Lung microvascular endothelial cell (primary cell): ENCODE measurements around the gene PCF11. TPM values are rescaled to one million over a fixed set of nuclear protein-coding genes. Genes with fewer than 3 reads are reported as not detected.

Experiments used
- DNase-seq, 2 donors: peaks; one replicate each; pipeline versions ENCODE4 v3.0.0 to v3.0.0-alpha.2; 2010; ENCODE audit warnings: low read depth in 2 of 2
- total RNA-seq: library from RNA; depleted of rRNA; stranded (reverse); fragments of >200 nt; gene quantifications from 2 replicates; pipeline ENCODE4 v1.2.1, GENCODE V29; 2014

Gene PCF11
- total RNA-seq, 1 donor from 2014 or later: 24.2 TPM

DNA sequence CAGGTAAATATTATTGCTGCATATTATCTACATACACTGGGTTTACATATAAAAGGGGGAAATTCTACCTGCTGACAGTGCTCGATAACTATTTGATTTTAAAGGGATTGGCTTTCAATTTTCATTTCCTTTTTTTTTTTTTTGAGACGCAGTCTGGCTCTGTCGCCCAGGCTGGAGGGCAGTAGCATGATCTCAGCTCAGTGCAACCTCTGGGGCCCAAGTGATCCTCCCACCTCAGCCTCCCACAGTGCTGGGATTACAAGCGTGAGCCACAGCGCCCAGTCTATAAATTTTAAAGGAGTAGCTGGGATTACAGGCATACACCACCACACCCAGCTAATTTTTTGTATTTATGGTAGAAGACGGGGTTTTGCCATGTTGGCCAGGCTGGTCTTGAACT lies 3.2 kb upstream of the PCF11 start:
- DNase-seq: no peak

DNA sequence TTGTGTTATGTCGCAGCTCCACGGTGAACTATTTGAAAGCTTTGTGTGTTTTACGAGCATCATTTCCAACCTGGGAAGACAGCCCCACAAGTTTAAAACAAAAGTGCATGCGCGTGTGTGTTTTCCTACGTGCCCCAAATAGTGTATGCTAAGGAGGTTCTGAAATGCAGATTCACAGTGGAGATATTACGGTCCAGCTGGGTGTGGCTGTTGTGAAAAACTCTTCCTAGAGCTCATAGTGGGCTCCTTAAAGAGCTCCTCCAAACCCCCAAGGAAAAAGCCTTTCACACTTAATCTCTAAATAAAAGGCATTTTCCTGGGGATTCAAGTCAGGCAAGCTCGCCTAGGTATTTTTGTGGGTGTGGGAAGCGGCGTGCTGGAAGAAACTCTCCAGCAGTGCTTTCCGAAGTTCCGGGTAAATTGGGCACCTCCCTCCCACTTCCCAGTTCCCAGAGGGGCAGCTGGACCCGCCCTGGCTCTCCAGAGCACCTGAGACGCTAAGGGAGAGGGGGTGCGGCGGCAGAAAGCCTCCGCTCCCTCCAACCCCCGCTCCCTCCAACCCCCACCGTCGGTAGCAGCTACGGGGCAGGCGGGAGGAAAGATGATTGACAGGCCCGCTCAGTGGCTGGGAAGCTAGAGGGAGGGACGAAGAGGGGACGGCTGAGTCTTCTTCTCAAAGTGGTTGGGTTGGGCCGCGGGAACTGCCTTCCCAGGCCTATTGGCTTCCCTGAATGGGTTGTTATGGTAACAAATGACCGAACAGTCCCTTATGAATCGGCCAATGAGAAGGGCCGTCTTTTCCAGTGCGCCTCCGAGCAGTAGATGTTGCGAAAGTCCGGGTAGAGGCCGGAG lies 561 bp upstream of the PCF11 start:
- DNase-seq: peak; percentile 100

DNA sequence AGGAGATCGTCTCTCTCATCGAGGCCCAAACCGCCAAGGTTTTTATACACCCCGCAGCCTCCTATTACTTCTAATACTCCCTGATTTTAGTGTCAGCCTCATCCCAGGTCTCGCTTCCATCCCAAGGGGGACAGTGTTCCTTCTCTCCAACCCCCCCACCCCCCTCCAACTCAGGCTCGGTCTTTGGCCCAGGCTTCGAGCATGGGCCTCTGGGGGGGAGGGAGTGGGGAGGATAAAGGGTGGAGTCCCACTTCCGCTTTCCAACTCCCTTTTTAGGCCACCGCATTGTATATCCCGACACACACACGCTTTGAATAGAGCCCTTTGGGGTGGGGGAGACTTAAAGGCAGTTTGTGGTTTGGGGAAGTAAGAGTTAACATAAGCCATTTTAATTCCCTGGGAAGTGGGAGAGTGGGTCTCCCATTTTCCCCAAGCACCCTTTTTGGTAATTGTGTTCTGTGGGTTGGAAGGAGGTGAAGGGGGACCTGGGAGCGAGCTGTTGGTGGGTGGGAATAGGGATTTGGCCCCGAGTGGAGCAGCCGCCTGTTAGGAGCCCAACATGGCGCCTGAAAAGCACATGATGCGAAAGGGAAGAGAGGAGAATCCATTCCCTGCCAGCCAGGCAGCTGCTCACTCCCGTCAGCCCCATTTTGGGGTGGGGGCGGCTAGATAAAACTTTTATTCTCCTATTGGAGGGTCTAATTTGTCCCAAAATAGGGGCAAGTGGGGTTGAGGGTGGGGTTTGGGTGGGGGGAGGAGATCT lies 844 bp downstream of the PCF11 start:
- peak; percentile 60 to 69 for DNase-seq

DNA sequence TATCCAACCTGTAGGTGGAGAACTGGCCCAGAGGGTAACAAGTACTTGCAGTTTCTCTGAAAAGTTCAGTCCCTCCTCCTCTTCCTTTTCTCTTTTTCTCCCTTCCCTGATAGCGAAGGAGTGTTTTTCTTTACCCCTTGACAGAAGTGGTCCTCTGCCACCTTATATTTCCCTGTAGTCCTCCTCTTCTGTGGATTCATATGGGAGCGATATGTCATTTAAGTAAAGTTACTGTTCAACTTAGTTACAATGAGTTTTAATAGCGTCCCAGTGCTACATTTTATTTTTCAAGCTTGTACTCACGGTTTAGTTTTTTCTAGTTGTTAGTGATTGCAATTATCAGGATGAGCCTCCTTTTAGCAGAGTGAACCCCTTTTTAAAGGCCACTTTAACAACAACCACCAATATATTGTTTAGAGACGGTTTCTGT lies 1.4 kb downstream of the PCF11 start:
- DNase-seq: no peak

DNA sequence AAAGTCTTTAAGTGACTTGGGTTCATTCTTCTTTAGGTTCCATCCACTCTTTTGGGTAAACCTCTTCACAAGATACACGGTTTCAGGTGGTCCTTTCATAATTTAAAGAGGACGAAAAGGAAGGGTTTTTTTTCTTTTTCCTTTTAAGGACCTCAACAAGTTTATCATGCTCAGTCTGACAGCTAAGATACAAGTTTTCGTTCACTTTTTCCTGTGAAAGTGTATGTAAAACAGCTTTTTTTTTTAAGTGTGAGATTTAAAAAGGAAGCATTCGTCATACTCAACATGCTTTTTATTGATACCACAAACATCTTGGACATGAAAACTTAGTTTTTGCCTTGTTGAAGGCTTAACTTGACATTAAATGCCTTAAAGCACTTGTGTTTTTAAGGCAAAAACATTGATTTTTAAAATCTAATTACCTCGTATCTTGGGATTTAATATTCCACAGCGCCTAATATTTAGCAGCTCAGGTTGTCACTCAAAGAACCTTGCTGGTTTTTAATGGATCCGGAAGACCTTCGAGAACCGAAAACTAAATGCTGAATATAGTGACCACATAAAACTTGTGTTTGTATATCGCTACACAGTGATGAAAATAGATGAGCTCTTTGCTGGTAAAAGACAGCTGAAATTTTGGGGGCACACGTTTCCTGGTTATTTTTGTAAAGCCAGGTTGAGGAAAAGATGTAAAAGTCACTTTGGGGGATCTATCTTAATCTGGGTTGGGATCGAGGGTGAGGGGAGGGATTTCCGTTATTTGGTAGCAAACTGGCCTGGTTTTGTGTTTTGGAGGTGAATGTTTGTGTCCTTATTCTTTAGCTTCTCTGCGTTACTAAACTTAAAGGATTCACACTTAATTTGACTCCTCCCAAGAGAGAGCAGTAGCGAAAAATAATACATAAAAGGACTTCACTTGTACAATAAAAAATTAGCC lies 2.3 kb downstream of the PCF11 start:
- no peak for DNase-seq

DNA sequence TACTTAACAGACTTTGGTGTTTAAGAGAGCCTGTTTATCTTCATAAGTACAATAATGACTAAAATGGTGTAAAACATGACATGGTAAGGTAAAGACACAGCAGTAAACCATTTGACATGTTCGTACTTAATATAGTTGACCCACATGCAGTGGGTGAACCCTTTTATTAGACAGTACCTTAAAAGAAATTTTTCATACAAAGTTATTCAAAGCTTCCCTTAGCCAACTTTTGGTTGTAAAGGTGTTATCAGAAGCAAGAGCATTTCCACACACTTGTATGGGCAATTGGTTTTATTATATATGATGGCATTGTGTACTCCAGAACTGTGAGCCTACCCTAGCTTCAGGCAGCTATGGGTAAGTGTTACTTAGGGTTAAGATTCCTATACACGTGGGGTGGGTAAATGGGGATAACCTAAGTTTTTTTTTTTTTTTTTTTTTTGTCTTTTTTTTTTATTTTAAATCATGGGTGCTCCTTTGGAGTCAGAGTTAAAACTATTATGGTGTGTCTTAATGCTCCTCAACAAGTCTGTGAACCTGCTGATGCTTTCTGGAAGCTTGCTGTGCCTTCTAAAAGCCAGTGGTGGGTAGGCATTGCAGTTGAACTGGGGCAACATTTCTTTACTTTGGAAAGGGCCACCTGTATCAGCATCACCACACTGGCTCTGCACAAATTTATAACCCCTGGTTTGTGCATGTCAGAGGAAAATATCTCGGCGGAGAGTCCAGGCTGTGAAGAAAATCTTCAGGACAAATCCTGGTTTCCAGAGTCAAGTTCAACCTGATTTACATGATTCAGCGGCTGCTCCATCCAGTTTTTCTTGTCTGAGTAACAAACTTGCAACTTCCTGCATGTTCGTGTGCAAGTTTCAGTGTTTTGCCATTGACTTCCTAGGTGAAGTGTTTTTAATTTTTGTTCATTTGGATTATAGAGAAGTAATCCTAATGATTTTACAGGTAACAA lies 3.3 kb downstream of the PCF11 start:
- peak; percentile 20 to 61 for DNase-seq

DNA sequence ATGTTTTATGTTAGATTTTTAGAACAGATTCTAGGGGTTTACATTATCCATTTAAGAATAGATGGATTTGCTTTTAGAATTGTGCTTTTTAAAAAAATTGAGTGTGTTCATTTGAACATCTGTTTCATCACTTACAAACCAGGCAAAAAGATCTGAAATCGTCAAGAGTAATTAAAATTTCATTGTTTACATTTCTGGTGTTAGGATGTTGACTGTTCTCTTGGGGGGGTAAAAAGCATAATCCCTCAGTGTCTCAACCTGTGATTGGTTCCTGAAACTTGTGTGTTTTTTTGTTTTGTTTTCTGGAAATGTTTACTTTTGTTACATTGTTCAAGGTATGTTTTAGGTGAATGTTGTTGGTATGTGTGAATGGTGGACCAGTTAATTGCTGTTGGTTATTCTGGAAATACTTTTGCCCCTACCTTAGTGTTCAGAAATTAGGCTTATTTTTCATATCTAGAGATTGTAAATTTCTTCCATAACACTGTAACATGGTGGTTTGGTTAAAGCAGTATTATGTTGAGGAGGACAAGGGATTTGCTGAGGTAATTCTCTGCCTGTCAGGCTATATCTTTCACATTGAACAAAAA lies 4.8 kb downstream of the PCF11 start:
- DNase-seq: no peak

DNA sequence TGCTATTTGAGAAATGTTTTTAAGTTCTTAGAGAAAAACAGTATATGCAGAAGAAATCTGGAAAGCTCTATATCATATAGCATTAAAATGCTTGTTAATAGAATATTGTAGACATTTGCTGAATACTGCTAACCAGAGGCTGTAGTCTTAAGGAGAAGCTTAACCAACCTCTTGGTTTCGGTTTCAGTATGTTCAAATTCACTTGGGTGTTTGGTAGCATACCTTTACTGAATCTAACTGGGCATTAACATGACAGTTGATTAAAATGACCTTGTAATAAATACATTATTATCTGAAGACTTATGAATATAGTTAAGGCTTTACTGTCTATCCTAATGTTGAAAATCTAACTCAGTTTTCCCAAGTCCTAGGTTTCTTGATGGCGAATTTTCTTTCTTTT lies 5.4 kb downstream of the PCF11 start:
- peak in 1 of 2 donors; percentile 48 for DNase-seq

DNA sequence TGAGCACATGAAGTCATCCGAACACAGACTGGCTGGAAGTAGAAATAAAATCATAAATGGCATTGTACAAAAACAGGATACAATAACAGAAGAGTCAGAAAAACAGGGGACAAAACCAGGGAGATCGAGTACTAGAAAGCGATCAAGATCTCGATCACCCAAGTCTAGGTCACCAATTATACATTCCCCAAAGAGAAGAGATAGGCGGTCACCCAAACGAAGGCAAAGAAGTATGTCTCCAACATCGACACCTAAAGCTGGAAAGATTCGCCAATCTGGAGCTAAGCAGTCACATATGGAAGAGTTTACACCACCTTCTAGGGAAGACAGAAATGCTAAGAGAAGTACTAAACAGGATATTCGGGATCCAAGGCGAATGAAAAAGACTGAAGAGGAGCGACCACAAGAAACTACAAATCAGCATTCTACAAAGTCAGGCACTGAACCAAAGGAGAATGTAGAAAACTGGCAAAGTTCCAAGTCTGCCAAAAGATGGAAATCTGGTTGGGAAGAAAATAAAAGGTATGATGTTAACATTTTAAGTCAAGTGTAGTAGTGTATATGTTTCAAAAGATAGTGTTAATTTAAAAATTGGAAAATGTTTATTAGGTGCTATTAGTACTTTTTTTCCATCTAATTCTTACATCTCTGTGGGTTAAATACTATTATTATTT lies 9.4 kb downstream of the PCF11 start:
- no peak for DNase-seq

DNA sequence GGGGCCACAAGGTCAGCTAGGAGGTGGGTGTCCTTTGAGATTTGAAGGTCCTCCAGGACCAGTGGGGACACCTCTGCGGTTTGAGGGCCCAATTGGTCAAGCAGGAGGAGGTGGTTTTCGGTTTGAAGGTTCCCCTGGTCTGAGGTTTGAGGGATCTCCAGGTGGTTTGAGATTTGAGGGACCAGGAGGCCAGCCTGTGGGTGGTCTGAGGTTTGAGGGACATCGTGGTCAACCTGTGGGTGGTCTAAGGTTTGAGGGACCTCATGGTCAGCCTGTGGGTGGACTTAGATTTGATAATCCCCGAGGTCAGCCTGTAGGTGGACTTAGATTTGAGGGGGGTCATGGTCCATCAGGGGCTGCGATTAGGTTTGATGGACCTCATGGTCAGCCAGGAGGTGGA lies 11.8 kb downstream of the PCF11 start:
- DNase-seq: no peak

DNA sequence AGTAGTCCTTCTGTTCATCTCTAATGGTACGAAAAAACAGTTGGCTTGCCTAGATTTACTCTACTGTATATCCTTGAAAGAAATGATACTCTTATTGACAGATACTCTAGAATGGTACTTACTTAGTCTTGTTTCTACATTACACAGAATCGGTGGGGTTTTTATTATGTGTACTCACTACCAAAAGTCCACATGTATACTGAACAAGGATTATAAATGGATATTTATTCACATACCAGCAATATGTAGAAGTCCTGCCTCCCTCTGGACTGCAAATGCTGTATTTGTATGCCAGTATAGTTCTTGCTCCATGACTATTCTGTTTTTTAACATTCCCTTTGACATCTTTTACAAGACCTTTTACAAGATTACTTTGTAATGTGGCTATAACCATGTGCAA lies 13.9 kb downstream of the PCF11 start:
- DNase-seq: no peak

DNA sequence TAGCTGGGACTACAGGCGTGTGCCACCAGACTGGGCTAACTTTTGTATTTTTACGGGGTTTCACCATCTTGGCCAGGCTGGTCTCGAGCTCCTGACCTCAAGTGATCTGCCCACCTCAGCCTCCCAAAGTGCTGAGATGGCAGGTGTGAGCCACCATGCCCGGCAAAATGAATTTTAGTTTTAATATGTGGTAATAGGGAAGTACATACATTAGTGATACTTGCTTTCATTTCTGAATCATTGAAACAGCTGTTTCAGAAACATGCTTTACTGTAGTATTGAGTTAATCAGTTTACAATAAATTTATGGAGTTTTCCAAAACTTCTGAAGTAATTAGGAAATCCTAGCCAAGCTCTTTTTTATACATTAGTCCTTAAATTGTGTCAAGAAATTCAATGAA lies 15.6 kb downstream of the PCF11 start:
- no peak for DNase-seq

DNA sequence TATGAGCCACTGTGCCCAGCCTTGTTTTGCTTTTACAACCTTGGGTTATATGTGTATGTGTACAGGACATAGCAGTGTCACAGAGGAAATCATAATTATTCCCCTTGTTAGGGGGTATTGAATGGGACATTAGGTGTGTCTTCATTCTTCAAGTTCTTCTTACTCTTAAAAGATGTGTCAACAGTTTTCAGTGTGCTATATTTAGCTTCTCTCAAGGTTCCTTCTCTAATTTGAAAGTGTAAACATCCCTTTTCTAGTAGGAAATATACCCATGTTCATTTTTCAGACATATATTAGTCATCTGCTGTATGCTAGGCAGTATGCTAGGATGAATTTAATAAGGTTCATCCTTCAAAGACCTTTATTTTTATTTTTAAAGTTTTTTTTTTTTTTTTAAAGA lies 17.1 kb downstream of the PCF11 start:
- DNase-seq: no peak

DNA sequence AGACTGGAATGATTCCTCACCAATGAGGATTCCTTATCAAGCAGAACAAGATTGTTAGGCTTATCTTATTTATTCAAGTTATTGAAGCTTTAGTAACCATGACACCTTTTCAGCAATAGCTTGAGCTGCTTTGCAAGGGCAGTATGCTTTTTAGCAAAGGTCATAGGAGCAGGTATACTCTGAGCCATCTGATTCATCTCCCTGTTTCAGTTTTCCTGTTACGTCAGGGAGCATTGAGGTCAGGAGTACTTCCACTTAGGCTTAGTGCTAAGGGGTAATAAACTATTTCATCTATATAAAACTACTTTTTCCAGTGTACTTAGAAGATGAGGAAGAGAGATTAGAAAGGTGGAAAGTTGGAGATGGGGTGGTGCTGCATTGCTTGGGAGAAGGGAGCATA lies 18.9 kb downstream of the PCF11 start:
- peak; percentile 37 to 59 for DNase-seq

DNA sequence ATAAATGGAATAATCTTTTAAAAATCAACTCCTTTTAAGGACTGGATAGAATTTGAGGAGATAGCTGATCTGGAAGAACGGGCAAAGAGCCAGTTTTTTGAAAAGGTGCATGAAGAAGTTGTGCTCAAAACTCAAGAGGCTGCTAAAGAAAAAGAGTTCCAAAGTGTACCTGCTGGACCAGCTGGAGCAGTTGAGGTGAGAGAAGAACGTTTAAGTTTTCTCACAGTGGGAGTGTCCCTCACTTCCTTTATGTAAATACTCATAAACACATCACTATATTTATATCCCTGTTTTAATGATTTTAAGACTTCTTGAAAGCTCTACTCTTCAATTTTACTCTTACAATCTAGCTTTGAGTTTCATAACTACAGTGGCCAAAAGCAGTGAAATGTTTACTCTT lies 24.9 kb downstream of the PCF11 start:
- no peak for DNase-seq

DNA sequence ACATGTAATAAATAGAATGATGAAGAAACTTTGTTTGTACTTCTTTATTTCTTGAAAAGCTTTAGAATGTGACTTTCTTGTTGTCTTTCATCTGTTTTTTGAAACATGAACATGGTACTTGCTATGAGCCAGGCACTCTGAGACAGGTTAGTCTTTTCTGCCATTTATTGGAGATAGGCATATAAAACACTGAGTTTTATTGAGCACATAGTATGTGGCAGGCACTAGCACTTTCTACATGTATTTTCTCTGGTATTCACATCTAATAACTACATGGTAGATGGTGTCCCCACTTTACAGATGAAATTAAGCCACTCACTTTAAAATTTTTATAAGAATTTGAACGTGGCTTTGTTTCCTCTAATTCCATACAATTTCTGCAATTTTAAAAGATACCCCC lies 28.8 kb downstream of the PCF11 start:
- no peak for DNase-seq

DNA sequence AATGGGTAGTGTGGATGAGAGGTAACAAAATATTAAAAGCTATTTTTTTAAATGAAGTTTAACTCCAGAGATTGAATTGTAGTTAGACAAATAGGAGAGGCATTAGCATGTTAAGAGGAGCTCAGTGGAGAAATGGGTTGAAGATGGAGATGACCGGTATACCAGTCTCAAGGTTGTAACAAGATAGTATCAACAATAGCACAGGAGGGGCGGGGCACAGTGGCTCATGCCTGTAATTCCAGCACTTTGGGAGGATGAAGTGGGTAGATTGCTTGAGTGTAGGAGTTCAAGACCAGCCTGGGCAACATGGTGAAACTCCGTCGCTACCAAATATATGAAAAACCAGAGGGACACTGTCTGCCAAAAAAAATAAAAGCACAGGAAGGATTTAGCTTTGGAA lies 30.5 kb downstream of the PCF11 start:
- no peak for DNase-seq

DNA sequence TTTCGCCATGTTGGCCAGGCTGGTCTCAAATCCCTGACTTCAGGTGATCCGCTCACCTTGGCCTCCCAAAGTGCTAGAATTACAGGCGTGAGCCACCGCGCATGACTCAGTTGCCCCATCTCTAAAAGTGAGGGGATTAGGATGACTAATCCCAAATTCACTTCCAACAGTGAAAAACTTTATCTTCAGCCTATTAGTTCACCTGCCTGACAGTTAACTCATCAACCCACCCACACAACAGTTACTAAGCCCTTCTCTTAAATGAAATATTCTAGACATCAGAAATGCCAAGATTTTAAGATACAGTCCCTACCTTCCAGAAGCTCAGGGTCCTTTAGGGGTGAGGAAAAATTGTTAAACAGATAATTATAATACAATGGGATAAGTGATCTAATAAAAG lies 34.6 kb downstream of the PCF11 start:
- DNase-seq: no peak

DNA sequence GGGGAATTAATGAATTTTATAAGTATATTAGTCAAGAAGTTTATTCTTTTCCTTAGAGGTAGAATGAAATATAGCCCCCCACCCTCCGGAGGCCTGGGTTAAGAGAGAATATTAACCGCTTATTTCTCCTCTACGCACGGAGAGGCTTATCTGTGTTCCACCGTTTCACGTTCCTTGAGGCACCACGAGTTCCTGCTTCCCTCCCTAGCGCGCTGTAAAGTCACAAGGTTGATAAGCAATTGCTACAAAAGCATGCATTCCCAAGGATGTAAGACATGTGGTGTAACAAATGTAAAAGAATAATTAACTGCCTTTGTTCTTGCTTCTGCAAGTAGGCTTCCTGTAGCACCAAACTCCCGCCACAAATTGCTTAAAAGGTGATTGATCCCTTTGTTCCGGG lies 35.1 kb downstream of the PCF11 start:
- no peak for DNase-seq
